K562 (cell line): ENCODE results near the gene EML5. TPM values are rescaled to one million over a fixed set of nuclear protein-coding genes. Genes with fewer than 3 reads are reported as not detected.

Experiments used
- ATAC-seq: fragments of 200-7000 bp; cut with Tn5 transposase; 3 replicates; pipeline ENCODE4 v1.9.1; 2020; ENCODE audit warnings: moderate library complexity
- BruUV-seq: library from RNA; stranded (reverse); fragments of 400-500 nt; replicated peaks from 2 replicates; lab custom pipeline; 2021; lab: Mats Ljungman, UMichigan
- CTCF ChIA-PET: fragments of 300-600 bp; formaldehyde crosslinking; extraction: SDS; loops from one replicate; lab custom pipeline; 2021; ENCODE audit warnings: low intra/inter-chr PET ratio; lab: Yijun Ruan, JAX
- POLR2A ChIA-PET: fragments of 300-600, 350-650 bp; sonication (Branson Sonifier 250); formaldehyde crosslinking; extraction: SDS; loops from one replicate; lab custom pipeline; 2021; ENCODE audit warnings: antibody characterized with exemption, inconsistent platforms; lab: Yijun Ruan, JAX
- DNase-seq, 4 experiments: peaks; one replicate each; pipeline versions ENCODE4 v3.0.0 to v3.0.0-alpha.2; 2011 to 2018; ENCODE audit warnings: low spot score in 3 of 4, mixed read lengths in 3 of 4; ENCODE audit errors: extremely low read depth in 1 of 4
- FAIRE-seq: peaks from 2 replicates; lab custom pipeline; 2011; peaks lifted over from hg19 to GRCh38; lab: Jason Lieb, UNC
- H2AFZ ChIP-seq: 2 replicates; pipeline ENCODE4 v1.6.0; 2011; ENCODE audit warnings: low read depth, low read length, control low read depth, inconsistent platforms
- H3K27ac ChIP-seq: fragments of 200-600 bp; 3 replicates; pipeline ENCODE4 v1.8.0; 2011; ENCODE audit warnings: low read depth, mild to moderate bottlenecking, control low read depth, inconsistent platforms, low read length, moderate library complexity, mixed read lengths; ENCODE audit errors: extremely low read depth
- H3K27me3 ChIP-seq, 2 experiments: fragments of 300-600 bp in 1 of 2; 2 replicates in 1 of 2; 3 replicates in 1 of 2; pipeline versions ENCODE4 v1.6.0 to v1.8.0; 2011; ENCODE audit warnings: inconsistent platforms in 2 of 2, low read length in 2 of 2, mild to moderate bottlenecking in 1 of 2, mixed read lengths in 1 of 2, moderate library complexity in 1 of 2; ENCODE audit not compliant: control insufficient read depth in 2 of 2, insufficient read depth in 2 of 2
- H3K36me3 ChIP-seq: fragments of 300-600 bp; 3 replicates; pipeline ENCODE4 v1.8.0; 2011; ENCODE audit warnings: mild to moderate bottlenecking, low read length, inconsistent platforms; ENCODE audit not compliant: control insufficient read depth, insufficient read depth
- H3K4me1 ChIP-seq, 2 experiments: fragments of 200-600 bp in 1 of 2; replicated peaks in 1 of 2; 2 replicates in 1 of 2; 3 replicates in 1 of 2; pipeline versions ENCODE4 v1.5.1 to v1.8.0; 2011; ENCODE audit warnings: inconsistent platforms in 2 of 2, low read length in 2 of 2, mild to moderate bottlenecking in 1 of 2, mixed read lengths in 1 of 2, moderate library complexity in 1 of 2; ENCODE audit not compliant: control insufficient read depth in 2 of 2, insufficient read depth in 2 of 2
- H3K4me2 ChIP-seq: 2 replicates; pipeline ENCODE4 v1.6.1; 2011; ENCODE audit warnings: low read length, control low read depth, inconsistent platforms, mixed read lengths; ENCODE audit not compliant: insufficient read depth
- H3K4me3 ChIP-seq: fragments of 200-600 bp; sonication (generic), shearing (Covaris generic); 2 replicates; pipeline ENCODE4 v1.5.1; 2016; ENCODE audit warnings: control low read depth, inconsistent platforms
- H3K79me2 ChIP-seq: fragments of 200-600 bp; 3 replicates; pipeline ENCODE4 v1.8.0; 2011; ENCODE audit warnings: low read length, inconsistent platforms; ENCODE audit not compliant: control insufficient read depth, insufficient read depth
- H3K9ac ChIP-seq, 2 experiments: 2 replicates each; pipeline versions ENCODE4 v1.6.0 to v1.6.1; 2011; ENCODE audit warnings: low read depth in 2 of 2, low read length in 2 of 2, control low read depth in 1 of 2, inconsistent platforms in 1 of 2, mild to moderate bottlenecking in 1 of 2, mixed read lengths in 1 of 2; ENCODE audit not compliant: insufficient read depth in 1 of 2
- H3K9me1 ChIP-seq: one replicate; pipeline ENCODE4 v1.6.0; 2011; ENCODE audit warnings: inconsistent platforms, mild to moderate bottlenecking, low read length, moderate library complexity; ENCODE audit not compliant: control insufficient read depth, insufficient read depth
- H3K9me3 ChIP-seq: replicated peaks from 2 replicates; pipeline ENCODE4 v1.5.1; 2011; ENCODE audit warnings: low read depth, low read length, inconsistent platforms; ENCODE audit not compliant: control insufficient read depth, insufficient read depth
- H4K20me1 ChIP-seq: replicated peaks from 2 replicates; pipeline ENCODE4 v1.6.1; 2011; ENCODE audit warnings: low read length, inconsistent platforms, mixed read lengths; ENCODE audit not compliant: control insufficient read depth, insufficient read depth
- CBFB ChIP-seq: sonication (generic); formaldehyde crosslinking; IDR thresholded peaks from 2 replicates; pipeline ENCODE4 v1.4.0; 2020; ENCODE audit warnings: mild to moderate bottlenecking, missing genetic modification reagents
- FOXA3 ChIP-seq, 2 experiments: fragments of 450-650 bp in 1 of 2; sonication (generic) in 1 of 2; formaldehyde crosslinking; IDR thresholded peaks in 1 of 2; conservative IDR thresholded peaks in 1 of 2; 2 replicates each; pipeline versions ENCODE4 v1.4.0 to v1.8.0; 2020 to 2022; ENCODE audit warnings: mild to moderate bottlenecking in 2 of 2, missing genetic modification reagents in 1 of 2
- HMG20B ChIP-seq: fragments of 250-450 bp; sonication (Bioruptor Pico); IDR thresholded peaks from 2 replicates; pipeline ENCODE4 v1.5.0; 2021; ENCODE audit warnings: mild to moderate bottlenecking
- NFATC3 ChIP-seq: fragments of 450-650 bp; IDR thresholded peaks from 2 replicates; pipeline ENCODE4 v1.6.1; 2017; ENCODE audit warnings: mild to moderate bottlenecking
- PCBP1 ChIP-seq: fragments of 200-400 bp; formaldehyde crosslinking; IDR thresholded peaks from 2 replicates; pipeline ENCODE4 v1.6.1; 2018; ENCODE audit warnings: mild to moderate bottlenecking, low read depth, low read length; ENCODE audit not compliant: poor library complexity, severe bottlenecking
- PHF8 ChIP-seq: fragments of 200-600 bp; sonication (generic); IDR thresholded peaks from 2 replicates; pipeline ENCODE4 v1.6.1; 2012; ENCODE audit warnings: mixed run types, mild to moderate bottlenecking, inconsistent platforms, low read length, moderate library complexity, borderline replicate concordance
- SIN3B ChIP-seq: fragments of 450-650 bp; IDR thresholded peaks from 2 replicates; pipeline ENCODE4 v1.6.1; 2017; ENCODE audit warnings: low read depth, mild to moderate bottlenecking, moderate library complexity
- STAT5A ChIP-seq: IDR thresholded peaks from 2 replicates; pipeline ENCODE4 v1.6.1; 2012; ENCODE audit warnings: low read length, inconsistent platforms, borderline replicate concordance
- TFAM ChIP-seq: fragments of 250-450 bp; sonication (Bioruptor Pico); conservative IDR thresholded peaks from 2 replicates; pipeline ENCODE4 v1.5.0; 2021; ENCODE audit warnings: mild to moderate bottlenecking, moderate library complexity
- ZNF224 ChIP-seq: sonication (generic); formaldehyde crosslinking; IDR thresholded peaks from 2 replicates; pipeline ENCODE4 v1.8.0; 2022; ENCODE audit warnings: mild to moderate bottlenecking, missing genetic modification reagents
- in situ Hi-C: fragments of 300-500 bp; cut with MboI; formaldehyde crosslinking; loops from 4 replicates; pipeline ENCODE4 v1.15.0; 2018; ENCODE audit warnings: inconsistent platforms, mixed read lengths
- intact Hi-C: fragments of 100-400 bp; cut with micrococcal nuclease; formaldehyde crosslinking; loops from 2 replicates; pipeline ENCODE4 v1.14.2; 2022
- polyA plus RNA-seq, 8 experiments: library from polyadenylated mRNA; depleted of rRNA in 4 of 8; stranded (reverse) in 5 of 8; unstranded in 3 of 8; fragments of >200 nt; fragmentation: Nextera tagmentation in 2 of 8; fragmentation: Illumina TruSeq in 1 of 8; extraction: Ambion mirVana in 2 of 8; extraction: Trizol in 1 of 8; gene quantifications; 2 replicates each; pipeline versions ENCODE4 v1.2.1 to v1.2.3, GENCODE V29; 2011 to 2014; ENCODE audit warnings: inconsistent platforms in 1 of 8, missing spikeins in 1 of 8
- total RNA-seq, 7 experiments: library from RNA; depleted of rRNA in 6 of 7; stranded (reverse); fragments of >200 nt in 6 of 7; fragmentation: Illumina TruSeq in 2 of 7; extraction: Trizol in 2 of 7; gene quantifications; 2 replicates each; pipeline versions ENCODE4 v1.2.1 to v1.2.3, GENCODE V29; 2011 to 2021; ENCODE audit warnings: low replicate concordance in 1 of 7
- TF ChIP-seq, protein P1 (sequence below): sonication (generic); formaldehyde crosslinking; IDR thresholded peaks from 2 replicates; pipeline ENCODE4 v1.8.1; 2023; ENCODE audit warnings: mild to moderate bottlenecking, missing genetic modification reagents
- TF ChIP-seq, protein P2 (sequence below): sonication (generic); formaldehyde crosslinking; IDR thresholded peaks from 2 replicates; pipeline ENCODE4 v1.8.1; 2023; ENCODE audit warnings: mild to moderate bottlenecking, missing genetic modification reagents
- TF ChIP-seq, protein P3 (sequence below): fragments of 250-450 bp; sonication (Bioruptor Pico); IDR thresholded peaks from 2 replicates; pipeline ENCODE4 v1.6.1; 2021; ENCODE audit warnings: mild to moderate bottlenecking

Gene EML5
- total and polyA plus RNA-seq, 9 of the 15 experiments (the other 6 are each of a cell fraction or from before 2014, with no cell fraction given), result 0.06 to 0.34 (median 0.22) TPM

DNA sequence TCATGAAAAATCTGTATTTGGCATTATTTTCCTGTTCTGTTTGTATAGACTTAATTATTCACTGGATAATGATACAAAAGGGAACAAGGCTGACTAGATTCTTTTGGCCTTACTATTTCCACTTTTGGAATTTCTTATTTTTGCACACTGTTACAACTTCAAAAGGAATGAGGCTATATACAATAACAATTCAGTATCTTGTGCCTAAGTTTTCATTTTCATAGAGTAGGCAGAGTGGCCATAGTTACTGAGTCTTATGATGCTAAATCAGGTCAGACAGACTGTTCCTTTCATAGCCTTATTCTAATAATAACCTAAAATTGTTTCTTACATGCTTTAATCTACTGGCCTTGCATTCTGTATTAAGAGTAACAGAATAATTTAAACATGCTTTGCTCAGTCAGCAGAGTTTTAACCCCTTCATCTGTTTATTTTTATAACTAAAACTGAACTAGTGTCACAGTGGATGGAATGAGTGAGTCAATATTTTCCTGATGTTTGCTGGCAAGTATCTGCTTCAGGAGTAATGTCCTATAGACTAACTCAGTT lies 42.2 kb upstream of the EML5 start:
- no TSS peak for BruUV-seq
- ATAC-seq (no peak), FAIRE-seq (no peak), DNase-seq (no peak)
- CTCF ChIA-PET, result no interaction called here
- Histone ChIP-seq H3K79me2 (no peaks in the 10 kb centered on the region), H3K27me3 (no peaks in the 10 kb centered on the region), H3K9me1 (no peaks in the 10 kb centered on the region), H3K9ac (no peak overlapping the region), H3K9me3 (no peaks in the 10 kb centered on the region), H2AFZ (no peak overlapping the region), H3K4me2 (no peak overlapping the region), H3K4me1 (peaks cover 0 to 8% of the 10 kb centered on the region in 2 experiments; a peak in 2 of 5 replicates), H3K27ac (no peak overlapping the region), H3K36me3 (no peaks in the 10 kb centered on the region), H4K20me1 (no peaks in the 10 kb centered on the region), H3K4me3 (no peak overlapping the region)
- intact Hi-C loops (no loop called here), in situ Hi-C loops (no loop called here)
- POLR2A ChIA-PET, result interaction anchor here (2.4 kb wide), 1 partner anchor 10 kb away, joined by 9 read pairs; the partner anchor contains the start of gene TTC8
- no peak for TF ChIP-seq SIN3B
- no peak for TF ChIP-seq TFAM (CRISPR knock-in tag)
- TF ChIP-seq PCBP1, result no peak
- TF ChIP-seq, protein P1, sequence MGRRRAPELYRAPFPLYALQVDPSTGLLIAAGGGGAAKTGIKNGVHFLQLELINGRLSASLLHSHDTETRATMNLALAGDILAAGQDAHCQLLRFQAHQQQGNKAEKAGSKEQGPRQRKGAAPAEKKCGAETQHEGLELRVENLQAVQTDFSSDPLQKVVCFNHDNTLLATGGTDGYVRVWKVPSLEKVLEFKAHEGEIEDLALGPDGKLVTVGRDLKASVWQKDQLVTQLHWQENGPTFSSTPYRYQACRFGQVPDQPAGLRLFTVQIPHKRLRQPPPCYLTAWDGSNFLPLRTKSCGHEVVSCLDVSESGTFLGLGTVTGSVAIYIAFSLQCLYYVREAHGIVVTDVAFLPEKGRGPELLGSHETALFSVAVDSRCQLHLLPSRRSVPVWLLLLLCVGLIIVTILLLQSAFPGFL, result no peak
- TF ChIP-seq NFATC3, result no peak
- no peak for TF ChIP-seq CBFB (CRISPR knock-in tag)
- TF ChIP-seq STAT5A, result no peak
- TF ChIP-seq FOXA3 (CRISPR knock-in tag; conservative IDR thresholded peaks at IDR 0.05 in 1 of 2, IDR thresholded peaks at IDR 0.05 in 1 of 2), result no peak
- TF ChIP-seq, protein P2, sequence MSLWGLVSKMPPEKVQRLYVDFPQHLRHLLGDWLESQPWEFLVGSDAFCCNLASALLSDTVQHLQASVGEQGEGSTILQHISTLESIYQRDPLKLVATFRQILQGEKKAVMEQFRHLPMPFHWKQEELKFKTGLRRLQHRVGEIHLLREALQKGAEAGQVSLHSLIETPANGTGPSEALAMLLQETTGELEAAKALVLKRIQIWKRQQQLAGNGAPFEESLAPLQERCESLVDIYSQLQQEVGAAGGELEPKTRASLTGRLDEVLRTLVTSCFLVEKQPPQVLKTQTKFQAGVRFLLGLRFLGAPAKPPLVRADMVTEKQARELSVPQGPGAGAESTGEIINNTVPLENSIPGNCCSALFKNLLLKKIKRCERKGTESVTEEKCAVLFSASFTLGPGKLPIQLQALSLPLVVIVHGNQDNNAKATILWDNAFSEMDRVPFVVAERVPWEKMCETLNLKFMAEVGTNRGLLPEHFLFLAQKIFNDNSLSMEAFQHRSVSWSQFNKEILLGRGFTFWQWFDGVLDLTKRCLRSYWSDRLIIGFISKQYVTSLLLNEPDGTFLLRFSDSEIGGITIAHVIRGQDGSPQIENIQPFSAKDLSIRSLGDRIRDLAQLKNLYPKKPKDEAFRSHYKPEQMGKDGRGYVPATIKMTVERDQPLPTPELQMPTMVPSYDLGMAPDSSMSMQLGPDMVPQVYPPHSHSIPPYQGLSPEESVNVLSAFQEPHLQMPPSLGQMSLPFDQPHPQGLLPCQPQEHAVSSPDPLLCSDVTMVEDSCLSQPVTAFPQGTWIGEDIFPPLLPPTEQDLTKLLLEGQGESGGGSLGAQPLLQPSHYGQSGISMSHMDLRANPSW, result no peak
- TF ChIP-seq, protein P3, sequence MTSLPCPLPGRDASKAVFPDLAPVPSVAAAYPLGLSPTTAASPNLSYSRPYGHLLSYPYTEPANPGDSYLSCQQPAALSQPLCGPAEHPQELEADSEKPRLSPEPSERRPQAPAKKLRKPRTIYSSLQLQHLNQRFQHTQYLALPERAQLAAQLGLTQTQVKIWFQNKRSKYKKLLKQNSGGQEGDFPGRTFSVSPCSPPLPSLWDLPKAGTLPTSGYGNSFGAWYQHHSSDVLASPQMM (CRISPR knock-in tag), result no peak
- no peak for TF ChIP-seq ZNF224 (CRISPR knock-in tag)
- TF ChIP-seq PHF8, result no peak
- TF ChIP-seq HMG20B (CRISPR knock-in tag), result no peak
